ENCODE measurements around the gene RRP1. TPM values are rescaled to one million over a fixed set of nuclear protein-coding genes. Genes with fewer than 3 reads are reported as not detected.

RRP1 gene
- total and polyA plus RNA-seq, 10 of the 15 experiments (the other 5 are each of a cell fraction or from before 2014, with no cell fraction given): 0.34 to 70.8 (median 35.1) TPM

GRCh38 chr21:43846430-43846829, 57.1 kb downstream of the RRP1 start:
- ChIA-PET SMC1A (ENCODE audit: uncharacterized antibody, unreplicated experiment) (interaction anchor here (1.1 kb wide), 1 partner anchor 42 kb away, joined by 3 read pairs; no protein-coding TSS in a partner anchor), RAD21 (ENCODE audit: unreplicated experiment) (no interaction called here), CTCF (no interaction called here), POLR2A (interaction anchor here (0.7 to 1.1 kb wide), 3 partner anchors 17 to 55 kb away, joined by 3 to 5 read pairs (median 3); no protein-coding TSS in a partner anchor)
- Histone ChIP-seq H4K20me1 (ENCODE audit: control insufficient read depth, insufficient read depth) (no peaks in the 10 kb centered on the region), H3K4me2 (ENCODE audit: control insufficient read depth, insufficient read depth) (no peak overlapping the region), H3K9me3 (replicated peaks; ENCODE audit: control insufficient read depth, insufficient read depth, low read length) (peaks cover 6% of the 10 kb centered on the region; the same call in 2 of the 3 replicates), H3K27ac (ENCODE audit: control insufficient read depth, insufficient read depth) (no peak overlapping the region), H3K79me2 (ENCODE audit: control insufficient read depth, insufficient read depth, low read length) (no peaks in the 10 kb centered on the region), H3K27me3 (replicated peaks in 1 of 2; ENCODE audit: control insufficient read depth in 2 of 2, insufficient read depth in 2 of 2, low read length in 1 of 2) (no peaks in the 10 kb centered on the region), H2AFZ (ENCODE audit: control insufficient read depth, low read depth, low read length) (no peak overlapping the region), H3K9ac (ENCODE audit: control insufficient read depth, insufficient read depth, low read length) (no peak overlapping the region), H3K4me1 (ENCODE audit: control insufficient read depth, insufficient read depth, low read length) (0 out of 2 replicates have a peak, but pooled peaks cover 4% of the 10 kb centered on the region), H3K4me3 (no peak overlapping the region), H3K36me3 (ENCODE audit: control insufficient read depth in 2 of 2, insufficient read depth in 2 of 2, low read length in 1 of 2) (no peaks in the 10 kb centered on the region)
- WGBS (ENCODE audit: insufficient coverage, insufficient replicate concordance, low lambda C conversion rate, missing lambda C conversion rate): 45% methylated on average over 6 of the region's 6 CpGs
- DNase-seq (ENCODE audit: low read depth, low spot score) (no peak), ATAC-seq (no peak), FAIRE-seq (no peak)
- BruUV-seq (replicated peaks): no TSS peak
- intact Hi-C loops (cut with micrococcal nuclease; ENCODE audit: unreplicated experiment) (no loop called here), in situ Hi-C loops (cut with MboI) (no loop called here)
- TF ChIP-seq BCL11A (IDR thresholded peaks at IDR 0.05; ENCODE audit: low read depth, low read length) (no peak), POLR2AphosphoS5 (IDR thresholded peaks at IDR 0.05; ENCODE audit: low read length) (no peak), SRF (IDR thresholded peaks at IDR 0.05; ENCODE audit: low read depth in 2 of 2, low read length in 2 of 2) (no peak), SPI1 (IDR thresholded peaks at IDR 0.05; ENCODE audit: borderline replicate concordance, insufficient read depth, low read depth, low read length) (no peak), WRNIP1 (IDR thresholded peaks at IDR 0.05; ENCODE audit: borderline replicate concordance, low read depth, low read length) (no peak), TARDBP (IDR thresholded peaks at IDR 0.05; ENCODE audit: borderline replicate concordance) (no peak), DPF2 (IDR thresholded peaks at IDR 0.05) (no peak), BCL3 (IDR thresholded peaks at IDR 0.05; ENCODE audit: borderline replicate concordance, insufficient read depth, low read depth, low read length, poor library complexity, severe bottlenecking) (no peak), POLR2A (IDR thresholded peaks at IDR 0.05; ENCODE audit: low read depth, low read length) (no peak), IRF4 (IDR thresholded peaks at IDR 0.05; ENCODE audit: low read depth, low read length) (no peak), SREBF1 (IDR thresholded peaks at IDR 0.05; ENCODE audit: low read length) (no peak), KDM1A (IDR thresholded peaks at IDR 0.05; ENCODE audit: borderline replicate concordance) (no peak), TCF12 (IDR thresholded peaks at IDR 0.05; ENCODE audit: low read depth, low read length) (no peak), RAD21 (IDR thresholded peaks at IDR 0.05; ENCODE audit: insufficient read depth, low read depth, low read length) (no peak), ZNF687 (IDR thresholded peaks at IDR 0.05) (no peak)

Measured in GM12878 (cell line).